HG03378 (cell line): ENCODE data around the gene POMZP3.
"Not testable (repeated sequence)": the region's sequence is repeated elsewhere in the genome, so short reads cannot be mapped to it uniquely, and the experiment has no call there.

Source experiments
- ATAC-seq: cut with Tn5 transposase; IDR thresholded peaks from one replicate; pipeline ENCODE4 v1.9.1; 2021; ENCODE audit warnings: mild to moderate bottlenecking, moderate library complexity; ENCODE audit not compliant: unreplicated experiment

POMZP3 gene

DNA sequence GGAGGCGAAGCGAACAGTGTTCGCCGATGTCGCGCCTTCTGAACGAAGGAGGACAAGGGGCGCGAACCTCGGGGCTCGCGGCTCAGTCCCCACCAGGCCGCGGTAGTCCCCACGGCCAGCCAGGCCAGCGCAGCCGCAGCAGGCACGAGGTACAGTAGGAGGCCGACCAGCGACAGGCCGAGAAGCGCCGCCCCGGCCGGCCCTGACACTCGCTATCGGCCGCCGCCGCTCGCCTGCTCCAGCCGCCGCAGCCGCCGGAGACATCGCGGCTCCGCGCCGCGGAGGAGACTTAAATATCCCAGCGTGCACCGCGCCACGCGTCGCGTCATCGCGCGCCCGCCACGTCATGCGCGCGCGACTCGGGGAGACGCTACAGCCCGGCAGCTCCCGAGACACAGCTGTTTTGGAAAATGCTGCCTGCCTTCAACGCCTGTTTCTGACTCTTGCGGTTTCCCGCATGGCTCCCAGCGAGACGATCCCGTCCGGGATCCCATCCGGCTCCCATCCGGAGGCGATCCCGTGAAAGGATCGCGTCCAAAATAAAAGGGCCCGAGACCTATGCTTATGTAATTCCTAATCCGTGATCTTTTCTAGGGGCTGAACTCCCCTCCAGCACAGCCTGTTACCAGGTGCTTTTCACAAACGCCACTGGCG is at the start of gene POMZP3:
Gene POMZP3, minus strand, starts transcription at position 291 of the 654 bp plus-strand sequence. CDS start 1,215 bp downstream, outside the sequence.
- ATAC-seq: peak; percentile 74

DNA sequence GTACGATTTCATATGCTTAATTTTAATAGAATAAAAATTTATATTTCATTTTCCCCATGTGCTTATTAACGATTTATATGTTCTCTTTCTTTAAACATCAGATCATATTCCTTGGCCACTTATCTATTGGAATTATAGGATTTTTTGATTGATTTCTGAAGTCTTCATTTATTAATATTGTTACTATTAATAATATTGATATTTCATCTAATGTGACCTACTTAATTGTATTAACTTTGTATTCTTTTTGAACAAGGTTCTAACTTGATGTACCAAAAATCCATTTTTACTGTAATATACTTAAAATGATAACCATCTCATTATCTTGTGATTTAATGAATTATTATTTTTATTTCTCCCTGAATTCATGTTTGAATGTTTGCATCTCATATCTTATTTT is 48.7 kb upstream of the POMZP3 start:
- ATAC-seq: not testable (repeated sequence)

DNA sequence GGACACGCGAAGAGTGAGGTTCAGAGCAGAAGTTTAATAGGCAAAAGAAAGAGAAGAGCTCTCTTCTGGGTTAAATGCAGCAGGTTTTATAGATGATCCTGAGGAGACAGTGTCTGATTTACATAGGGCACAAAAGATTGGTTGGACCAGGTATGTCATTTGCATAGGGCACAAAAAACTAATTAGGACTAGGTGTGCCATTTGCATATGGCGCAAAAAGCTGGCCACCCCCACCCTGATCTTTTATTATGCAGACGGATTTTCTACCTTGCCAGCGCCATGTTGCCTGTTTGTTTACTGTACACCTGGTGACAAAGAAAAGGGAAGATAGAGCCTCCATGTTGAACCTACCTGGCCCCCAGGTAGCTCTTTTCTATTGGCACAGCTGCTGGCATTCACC is 46.3 kb upstream of the POMZP3 start:
- not testable (repeated sequence) for ATAC-seq

DNA sequence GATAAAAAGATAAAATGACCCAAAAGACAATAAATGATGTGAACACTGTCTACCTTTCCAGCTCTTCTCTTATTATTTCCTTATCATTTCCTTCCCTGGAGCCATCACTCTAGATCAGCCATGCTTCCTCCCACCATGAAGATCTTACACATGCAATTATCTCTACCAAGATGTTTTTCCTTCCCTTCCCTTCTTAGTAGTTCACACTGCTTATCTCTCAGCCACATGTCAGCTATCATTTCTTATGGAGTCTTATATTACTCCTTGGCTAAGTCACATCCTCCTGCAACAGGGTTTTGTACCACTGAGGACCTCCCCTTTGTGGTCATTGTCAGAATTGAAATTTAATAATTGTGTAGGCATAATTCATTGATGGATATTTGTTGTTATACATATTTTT is 32.1 kb upstream of the POMZP3 start:
- not testable (repeated sequence) for ATAC-seq

DNA sequence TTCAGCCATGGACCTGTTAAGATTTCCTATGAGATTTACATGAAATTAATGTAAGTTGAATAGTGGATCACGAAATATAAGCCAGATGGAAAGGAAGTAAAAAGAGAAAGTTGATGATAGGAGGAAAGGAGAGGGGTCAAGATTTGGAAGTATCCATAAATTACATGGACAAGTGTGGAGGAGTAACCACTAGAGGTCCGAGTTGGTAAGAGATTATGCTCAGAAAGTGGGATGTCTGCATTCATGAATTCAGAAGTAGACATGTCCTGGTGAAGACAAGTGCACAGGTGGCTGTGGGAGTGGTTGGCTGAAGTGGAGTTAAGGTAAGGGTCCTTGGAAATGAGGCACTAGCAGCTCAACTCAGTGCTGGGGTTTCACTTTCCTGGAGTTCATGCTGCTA is 29.3 kb upstream of the POMZP3 start:
- ATAC-seq: not testable (repeated sequence)

DNA sequence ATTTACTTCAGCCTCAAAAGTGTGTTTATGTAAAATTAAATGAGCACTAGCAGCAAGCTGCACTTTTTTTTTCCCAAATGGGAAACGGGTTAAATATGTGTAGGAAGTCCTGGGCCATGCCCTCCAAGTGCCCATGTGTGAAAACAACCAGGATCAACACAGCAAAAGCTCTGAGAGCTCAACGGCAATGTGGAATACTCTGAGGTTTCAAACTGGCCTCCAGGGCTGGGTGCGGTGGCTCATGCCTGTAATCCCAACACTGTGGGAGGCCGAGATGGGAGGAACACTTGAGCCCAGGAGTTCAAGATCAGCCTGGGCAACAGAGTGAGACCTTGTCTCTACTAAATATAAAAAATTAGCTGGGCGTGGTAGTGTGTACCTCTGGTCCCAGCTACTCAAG is 15.5 kb upstream of the POMZP3 start:
- not testable (repeated sequence) for ATAC-seq

DNA sequence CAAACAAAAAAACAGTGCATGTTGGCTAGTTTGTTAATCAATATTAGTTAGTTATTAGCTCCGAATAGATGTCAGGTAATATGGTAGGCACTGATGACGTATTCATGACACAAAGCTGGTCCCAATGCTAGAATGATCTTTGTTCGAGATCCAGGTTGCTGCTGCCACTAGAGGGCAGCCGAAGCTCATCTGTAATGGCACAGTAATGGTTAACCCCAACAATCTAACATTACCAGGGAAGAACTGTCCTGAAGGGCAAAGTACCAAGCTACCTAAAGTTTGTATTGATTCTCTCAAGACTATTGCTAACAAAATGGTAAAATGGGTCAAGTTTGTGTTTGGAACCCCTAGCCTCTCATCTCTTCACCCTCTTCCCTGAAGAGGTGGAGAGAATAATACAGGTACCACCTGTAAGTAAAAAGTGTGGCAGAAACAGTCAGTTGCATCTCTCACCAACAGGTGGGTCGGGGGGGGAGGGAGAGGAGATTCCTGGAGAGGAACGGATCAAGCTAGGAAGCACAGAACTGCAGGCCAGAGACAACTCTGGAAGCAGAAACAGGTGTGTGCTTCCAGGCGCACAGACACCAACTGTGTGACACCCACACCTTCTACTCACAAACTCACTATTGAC is 10.1 kb upstream of the POMZP3 start:
- not testable (repeated sequence) for ATAC-seq

DNA sequence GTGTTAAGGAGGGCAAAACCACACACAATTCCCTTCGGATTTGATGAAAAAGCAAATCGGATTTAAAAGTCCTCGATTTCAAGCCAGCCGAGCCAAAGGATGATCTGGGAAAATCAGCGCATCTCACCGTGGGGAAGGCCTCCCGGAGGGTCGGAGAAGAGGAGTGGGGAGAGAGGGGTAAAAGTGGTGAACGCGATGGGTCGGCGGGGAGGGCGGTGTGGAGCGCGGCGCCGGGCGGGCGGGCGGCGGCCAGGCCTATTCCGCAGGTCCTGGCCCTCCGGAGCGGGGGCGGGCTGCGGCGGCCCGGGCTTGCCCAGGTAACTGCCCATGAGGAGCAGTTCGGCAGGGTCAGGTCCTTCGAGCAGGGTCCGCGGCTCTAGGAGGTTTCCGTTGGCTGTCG is 498 bp downstream of the POMZP3 start:
- ATAC-seq: not testable (repeated sequence)

DNA sequence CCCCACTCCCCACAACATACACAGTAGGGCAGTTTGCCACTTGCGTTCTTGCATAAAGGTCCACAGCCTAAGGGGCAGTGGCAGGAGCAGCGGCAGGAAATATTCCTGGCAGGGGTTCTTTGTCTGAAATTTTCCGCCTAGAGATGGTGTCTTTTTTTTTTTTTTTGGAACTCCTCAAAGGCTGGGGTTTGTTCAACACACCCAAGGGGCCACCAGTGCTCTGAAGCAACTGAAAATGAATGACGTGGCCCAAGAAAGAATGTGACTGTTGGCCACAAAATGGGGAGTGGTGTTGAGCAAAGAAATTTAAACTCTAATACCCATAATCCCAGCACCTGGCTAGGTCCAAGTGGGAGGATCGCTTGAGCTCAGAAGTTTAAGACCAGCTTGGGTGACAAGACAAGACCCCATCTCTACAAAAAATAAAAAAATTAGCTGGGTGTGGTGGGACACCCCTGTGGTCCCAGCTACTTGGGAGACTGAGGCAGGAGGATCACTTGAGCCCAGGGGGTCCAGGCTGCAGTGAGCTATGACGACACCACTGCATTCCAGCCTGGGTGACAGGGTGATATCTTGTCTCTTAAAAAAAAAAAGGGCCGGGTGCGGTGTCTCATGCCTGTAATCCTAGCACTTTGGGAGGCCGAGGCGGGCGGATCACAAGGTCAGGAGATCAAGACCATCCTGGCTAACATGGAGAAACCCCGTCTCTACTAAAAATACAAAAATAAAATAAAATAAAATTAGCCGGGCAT is 7.5 kb downstream of the POMZP3 start:
- ATAC-seq: not testable (repeated sequence)

DNA sequence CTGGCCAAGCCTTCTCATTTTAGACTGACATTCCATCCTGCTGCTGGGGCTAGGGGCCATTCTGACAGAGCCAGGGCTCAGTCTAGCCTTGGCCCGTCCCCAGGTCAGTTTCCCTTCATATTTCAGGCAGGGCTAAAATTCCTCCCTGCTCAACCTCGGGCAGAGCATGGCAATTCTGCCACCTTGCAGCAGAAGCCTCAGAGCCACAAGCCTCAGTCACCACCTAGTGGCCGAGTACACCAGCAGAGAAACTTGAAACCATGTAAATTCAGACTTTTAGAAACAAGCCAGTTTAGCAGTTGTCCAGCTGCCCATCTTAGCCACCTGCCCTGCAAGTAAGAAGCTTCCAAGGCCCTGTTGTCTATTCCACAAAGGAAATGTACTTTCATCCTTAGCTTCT is 13.3 kb downstream of the POMZP3 start:
- ATAC-seq: not testable (repeated sequence)

DNA sequence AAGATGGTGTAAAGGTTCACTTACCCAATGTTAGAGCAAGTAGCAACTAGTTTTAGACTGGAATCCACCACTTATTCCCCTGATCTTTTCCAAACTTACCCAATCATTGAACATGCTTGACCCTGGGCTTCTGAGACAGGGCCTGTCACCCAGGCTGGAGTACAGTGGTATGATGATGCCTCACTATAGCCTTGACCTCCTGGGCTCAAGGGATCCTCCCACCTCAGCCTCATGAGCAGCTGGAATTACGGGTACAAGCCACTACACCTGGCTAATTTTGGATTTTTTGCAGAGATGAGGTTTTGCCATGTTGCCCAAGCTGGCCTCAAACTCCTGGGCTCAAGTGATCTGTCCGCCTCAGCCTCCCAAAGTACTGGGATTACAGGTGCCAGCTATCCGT is 14.8 kb downstream of the POMZP3 start:
- ATAC-seq: not testable (repeated sequence)

DNA sequence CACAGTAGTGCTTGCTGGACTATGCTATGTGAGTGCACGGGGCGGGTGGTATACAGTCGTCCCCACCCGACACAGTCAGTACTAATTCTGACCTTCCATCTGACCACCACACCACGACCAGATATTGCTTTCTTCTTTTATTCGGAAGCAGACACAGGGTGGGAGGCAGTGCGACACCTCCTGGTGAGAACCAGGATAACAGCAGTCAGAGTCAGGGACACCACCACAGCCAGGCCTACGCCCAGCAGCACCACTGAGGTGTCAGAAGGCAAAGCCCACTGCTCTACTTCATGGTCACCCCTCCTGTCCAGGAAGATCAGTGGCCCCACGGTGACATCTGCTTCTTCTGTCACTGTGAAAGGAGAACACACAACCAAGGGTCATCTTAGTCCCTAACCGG is 17.2 kb downstream of the POMZP3 start:
- not testable (repeated sequence) for ATAC-seq

DNA sequence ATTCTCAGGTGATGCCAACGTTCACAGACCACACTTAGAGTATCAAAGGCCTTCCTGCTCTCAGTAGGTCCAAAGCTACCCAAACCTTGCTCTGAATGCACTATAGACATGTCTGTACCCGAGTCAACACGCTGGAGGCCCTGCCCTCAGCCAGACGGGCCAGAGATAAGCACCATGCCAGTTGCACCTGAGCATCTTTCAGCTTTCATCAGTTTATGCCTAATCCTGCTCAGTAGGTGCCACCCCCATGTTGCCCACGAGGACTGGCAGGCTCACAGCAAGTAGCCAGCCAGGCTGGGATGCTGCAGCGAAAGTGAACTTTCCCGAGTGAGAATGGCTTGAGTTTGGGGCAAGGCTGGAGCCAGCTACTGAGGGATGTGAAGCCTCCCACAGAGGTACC is 18.6 kb downstream of the POMZP3 start:
- ATAC-seq: not testable (repeated sequence)

DNA sequence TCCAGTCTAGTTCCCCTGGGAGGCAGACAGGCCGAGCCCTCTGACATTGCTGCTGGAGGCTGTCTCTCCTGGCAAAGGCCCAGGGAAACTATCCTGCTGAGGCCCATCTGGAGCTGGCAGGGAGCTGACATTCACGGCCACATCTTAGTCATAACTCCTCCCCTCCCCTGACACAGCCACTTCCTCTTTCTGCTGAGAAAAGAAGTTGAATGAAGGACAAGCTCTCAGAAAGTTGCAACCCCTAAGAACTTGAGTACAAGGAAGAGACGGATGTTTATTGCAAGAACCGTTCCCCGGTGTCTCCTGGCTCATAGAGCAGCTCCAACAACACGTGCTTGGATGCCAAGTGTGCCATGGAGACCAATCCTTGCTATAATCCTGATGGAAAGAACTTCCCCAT is 21.1 kb downstream of the POMZP3 start:
- peak; percentile 94 for ATAC-seq

DNA sequence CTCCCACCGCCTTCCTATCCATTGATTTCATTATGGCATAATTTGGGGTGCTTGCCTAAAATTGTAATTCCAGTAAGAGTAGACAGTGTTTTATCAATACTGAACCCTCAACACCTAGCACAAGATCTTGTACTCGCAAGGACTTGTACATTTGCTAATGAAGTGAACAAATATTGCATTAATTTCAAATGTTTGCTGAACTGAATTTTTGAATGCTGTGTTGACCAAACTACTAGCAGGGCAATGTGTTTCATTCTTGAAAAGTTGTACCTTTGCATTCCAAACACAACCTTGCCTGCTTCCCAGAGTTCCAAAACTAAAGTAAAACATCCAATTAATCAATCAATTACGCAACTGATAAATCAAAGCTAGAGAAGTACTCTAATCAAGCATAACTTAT is 26.4 kb downstream of the POMZP3 start:
- ATAC-seq: not testable (repeated sequence)

DNA sequence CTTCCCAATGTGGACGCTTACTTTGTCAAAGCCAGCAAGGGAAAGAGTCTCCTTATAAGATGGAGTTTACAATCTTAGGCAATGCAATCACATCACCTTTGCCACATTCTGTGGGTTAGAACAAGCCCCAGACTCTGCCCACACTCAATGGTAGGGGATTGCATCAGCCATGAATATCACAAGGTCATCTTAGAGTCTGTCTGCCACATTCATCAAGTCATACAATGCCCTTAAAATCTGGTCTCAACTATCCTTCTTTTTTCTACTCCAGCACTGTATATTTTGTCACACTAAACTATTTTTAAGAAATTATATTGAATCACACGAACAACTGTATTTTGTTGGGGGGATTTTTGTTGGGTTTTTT is 27.0 kb downstream of the POMZP3 start:
- not testable (repeated sequence) for ATAC-seq

DNA sequence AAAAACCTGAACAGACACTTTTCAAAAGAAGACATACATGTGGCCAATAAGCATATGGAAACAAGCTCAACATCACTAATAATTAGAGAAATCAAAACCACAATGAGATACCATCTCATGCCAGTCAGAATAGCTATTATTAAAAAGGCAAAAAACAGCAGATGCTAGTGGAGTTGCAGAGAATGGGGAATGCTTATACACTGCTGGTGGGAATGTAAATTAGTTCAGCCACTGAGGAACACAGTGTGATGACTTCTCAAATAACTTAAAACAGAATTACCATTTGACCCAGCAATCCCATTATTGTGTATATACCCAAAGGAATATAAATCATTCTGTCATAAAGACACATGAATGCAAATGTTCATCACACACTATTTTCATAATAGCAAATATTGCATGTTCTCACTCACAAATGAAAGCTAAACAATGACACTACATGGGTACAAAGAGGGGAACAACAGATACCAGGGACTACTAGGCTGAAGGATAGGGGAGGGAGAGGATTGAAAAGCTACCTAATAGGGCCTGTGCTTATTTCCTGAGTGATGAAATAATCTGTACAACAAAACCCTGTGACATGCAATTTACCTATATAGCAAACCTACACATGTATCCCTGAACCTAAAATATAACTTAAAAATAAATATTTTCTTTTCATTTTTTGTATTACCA is 28.4 kb downstream of the POMZP3 start:
- ATAC-seq: not testable (repeated sequence)

DNA sequence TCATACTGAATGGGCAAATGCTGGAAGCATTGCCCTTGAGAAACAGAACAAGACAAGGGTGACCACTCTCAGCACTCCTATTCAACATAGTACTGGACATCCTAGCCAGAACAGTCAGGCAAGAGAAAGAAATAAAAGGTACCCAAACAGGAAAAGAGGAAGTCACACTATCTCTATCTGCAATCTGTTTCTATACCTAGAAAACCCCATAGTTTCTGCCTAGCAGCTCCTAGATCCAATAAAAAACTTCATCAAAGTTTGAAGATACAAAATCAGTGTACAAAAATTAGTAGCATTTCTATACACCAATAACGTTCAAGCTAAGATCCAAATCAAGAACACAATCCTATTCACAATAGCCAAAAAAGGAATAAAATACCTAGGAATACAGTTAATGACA is 29.8 kb downstream of the POMZP3 start:
- not testable (repeated sequence) for ATAC-seq

DNA sequence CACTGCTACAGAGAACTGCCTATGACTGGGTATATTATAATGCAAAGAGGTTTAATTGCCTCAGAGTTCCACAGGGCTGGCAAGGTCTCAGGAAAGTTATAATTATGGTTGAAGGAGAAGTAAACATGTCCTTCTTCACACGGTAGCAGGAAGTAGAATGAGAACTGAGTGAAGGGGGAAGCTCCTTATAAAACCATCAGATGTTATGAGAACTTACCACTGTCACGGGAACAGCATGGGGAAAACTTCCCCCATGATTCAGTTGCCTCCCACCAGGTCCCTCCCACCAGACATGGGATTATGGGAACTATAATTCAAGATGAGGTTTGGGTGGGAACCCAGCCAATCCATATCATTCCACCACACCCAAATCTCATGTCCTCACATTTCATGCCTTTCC is 34.4 kb downstream of the POMZP3 start:
- ATAC-seq: not testable (repeated sequence)

DNA sequence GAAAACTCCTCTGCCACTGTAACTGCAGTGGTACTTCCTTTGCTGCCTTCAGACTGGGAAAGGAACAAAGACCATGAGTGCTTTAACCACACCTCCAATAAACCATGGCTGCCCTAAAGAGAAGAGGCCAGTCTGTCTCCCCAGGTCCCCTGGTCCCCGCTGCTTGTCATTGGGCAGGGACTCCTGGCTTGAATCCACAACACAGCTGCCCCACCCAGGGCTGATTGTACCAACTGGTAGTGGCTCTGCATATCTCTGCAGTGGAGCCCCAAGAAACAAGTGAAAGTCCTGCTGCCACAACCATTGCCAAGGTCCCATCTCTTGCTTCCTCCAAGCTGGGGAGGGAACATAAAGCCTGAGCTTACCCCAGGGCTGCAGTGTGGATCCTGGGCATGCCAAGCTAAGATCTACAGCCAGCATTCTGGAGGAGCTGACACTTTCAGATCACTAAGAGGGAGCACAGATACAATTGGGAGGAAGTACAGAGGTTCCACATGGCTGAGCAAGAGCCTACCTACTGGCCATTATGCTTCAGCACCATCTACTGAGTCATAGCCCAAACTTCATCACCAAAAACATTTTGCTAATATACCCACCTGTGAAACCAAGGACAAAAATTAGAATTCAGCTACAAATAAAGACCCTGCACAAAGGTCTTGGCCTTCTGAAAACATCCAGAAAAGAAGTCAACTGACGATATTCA is 35.3 kb downstream of the POMZP3 start:
- peak; percentile 88 for ATAC-seq

DNA sequence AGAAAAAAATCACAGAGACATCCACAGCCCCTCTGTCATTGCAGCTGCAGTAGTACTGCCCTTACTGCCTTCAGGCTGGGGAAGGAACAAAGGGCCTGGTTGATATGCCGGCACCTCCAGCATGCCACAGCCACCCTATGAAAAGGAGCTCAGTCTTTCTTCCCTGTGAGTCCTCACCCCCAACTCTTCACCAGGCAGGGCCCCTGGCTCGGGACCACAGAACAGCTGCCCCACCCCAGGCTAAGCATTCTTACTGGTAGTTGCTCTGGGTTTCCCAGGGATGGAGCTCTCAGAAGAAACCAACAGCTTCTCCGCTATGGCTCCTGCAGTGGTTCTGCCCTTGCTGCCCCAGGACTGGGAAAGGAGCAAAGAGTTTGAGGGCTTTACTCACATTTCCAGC is 36.0 kb downstream of the POMZP3 start:
- ATAC-seq: not testable (repeated sequence)
